Stimulated activated naive CD4-positive, alpha-beta T cell treated with Interleukin-2 at 50 U/mL for 16 hours (primary cell): Measurements from ENCODE around the gene ARL15.

Experiments
- DNase-seq: peaks from one replicate; lab custom pipeline; 2025; lab: John Stamatoyannopoulos, UW

The ARL15 gene

GRCh38 chr5:54313311-54314270 lies 3.2 kb upstream of the ARL15 start:
- no peak for DNase-seq

DNA sequence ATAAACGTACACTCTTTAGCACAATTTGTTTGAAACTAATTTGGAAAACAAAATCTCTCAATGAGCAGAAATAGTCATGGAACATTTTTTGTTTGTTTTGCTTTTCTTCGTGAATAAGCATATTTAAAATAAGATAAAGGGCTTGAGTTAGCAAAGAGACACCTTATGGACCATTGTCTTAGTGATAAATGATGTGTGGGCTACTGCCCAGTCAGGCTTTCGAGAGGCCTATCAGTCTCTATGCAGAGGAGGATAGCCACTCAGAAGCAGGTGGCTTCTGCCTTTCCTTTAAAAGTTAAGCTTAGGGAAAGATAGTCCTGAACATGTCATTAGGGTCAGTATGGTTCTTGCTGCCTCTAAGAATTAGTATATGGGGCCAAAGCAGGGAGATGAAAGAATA lies 2.1 kb upstream of the ARL15 start:
- no peak for DNase-seq

DNA sequence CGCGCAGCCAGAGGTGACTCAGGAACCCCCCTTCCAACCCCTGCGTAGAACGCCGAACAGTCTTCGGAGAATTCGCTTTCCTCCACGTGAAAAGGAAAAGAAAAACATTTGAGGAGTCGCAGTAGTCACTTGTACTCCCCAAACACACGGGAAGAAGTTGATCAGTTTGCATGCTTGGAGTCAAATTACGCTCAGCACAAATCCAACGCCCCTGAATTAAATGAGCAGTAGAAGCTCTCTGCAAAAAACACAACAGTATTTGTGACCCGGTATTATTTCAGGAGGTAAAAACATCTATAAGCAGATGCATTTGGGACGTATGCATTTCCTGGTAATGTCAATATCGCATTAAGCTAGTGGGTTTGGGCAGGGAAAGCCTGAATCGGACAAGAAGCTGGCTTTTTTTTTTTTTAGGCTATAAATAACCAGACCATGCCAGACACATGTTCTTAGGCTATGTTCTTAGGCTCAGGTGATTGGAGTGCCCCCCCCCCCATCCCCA lies 854 bp upstream of the ARL15 start:
- DNase-seq: no peak

GRCh38 chr5:54309691-54310432 lies 511 bp downstream of the ARL15 start:
- peak; percentile 41 for DNase-seq

- no peak for DNase-seq
These were observed 1.1 kb downstream of the ARL15 start for GRCh38 chr5:54309276-54309675.

DNA sequence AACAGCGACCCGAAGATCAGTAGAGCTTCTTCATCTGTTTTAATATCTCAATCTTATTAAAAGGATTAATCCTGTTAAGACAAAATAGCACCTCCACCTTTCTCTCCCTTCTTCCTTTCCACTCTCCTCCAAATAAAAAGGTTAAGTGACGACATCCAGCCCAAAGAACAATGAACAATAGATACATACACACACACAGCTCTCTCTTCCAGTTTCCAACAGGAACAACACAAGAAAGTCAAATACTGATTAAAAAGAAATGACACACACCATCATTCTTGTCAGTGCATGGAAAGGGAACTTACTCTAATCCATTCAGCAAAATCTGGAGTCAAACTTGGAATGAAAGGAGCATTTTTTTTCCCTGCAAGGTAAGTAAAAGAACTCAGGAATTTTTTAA lies 2.8 kb downstream of the ARL15 start:
- DNase-seq: no peak

DNA sequence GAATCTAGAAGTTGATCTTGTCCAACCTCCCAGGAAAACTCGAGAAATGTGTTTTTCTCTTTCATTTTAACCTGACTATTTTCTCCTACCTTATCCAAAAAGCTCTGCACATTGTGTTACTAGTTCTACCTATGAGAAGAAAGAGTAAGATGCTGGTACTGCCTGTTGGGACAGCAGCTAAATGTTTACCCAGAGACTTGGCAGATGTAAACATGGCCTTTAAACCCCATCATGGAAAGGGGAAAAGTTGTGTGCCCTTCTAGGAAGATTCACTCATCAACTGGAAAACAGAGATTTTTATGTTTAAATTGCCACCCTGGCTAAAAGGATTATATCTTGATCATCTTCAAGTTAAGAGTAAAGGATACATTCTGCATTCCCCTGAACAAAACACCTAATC lies 3.5 kb downstream of the ARL15 start:
- no peak for DNase-seq

GRCh38 chr5:54305737-54306136 lies 4.6 kb downstream of the ARL15 start:
- DNase-seq: no peak

- DNase-seq: no peak
These were observed 6.3 kb downstream of the ARL15 start for GRCh38 chr5:54304040-54304439.

- no peak for DNase-seq
These were observed 8.1 kb downstream of the ARL15 start for GRCh38 chr5:54302267-54302687.

DNA sequence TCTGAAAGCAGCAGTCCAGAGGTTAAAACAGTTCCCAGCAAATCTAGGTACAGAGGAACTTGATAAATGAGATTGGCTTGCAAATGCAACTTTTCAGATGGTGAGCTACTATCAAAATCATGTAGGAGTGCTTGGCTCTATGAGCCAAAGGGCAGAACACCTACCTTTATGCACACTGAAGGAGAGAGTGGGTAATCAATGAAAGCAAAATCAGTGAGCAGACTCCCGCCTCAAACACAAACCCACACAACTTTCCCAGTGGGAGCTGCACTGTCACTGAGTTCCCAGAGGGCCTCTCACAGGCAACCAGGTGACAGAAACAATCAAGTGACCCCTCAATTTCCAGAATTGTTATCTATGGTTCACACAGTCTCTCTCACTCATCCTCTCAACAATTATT lies 8.5 kb downstream of the ARL15 start:
- DNase-seq: no peak

DNA sequence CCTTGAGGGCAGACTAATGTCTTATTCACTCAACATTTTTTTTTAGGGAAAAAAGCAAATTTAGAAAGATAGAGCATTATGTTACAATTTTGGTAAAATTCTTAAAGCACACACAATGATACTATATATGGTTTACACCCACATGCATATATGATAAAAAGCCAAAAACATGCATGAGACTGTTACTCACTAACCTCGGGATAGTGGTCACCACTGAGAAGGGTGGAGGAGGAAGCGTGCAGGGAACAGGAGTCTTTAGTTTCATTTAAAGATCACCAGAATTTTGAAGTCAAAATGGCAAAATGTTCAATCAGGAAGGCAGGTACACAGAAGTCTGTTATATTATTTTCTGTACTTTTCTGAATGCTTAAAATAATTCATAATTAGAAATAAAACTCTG lies 9.2 kb downstream of the ARL15 start:
- DNase-seq: no peak

- no peak for DNase-seq
These were observed 11.4 kb downstream of the ARL15 start for GRCh38 chr5:54298947-54299346.

DNA sequence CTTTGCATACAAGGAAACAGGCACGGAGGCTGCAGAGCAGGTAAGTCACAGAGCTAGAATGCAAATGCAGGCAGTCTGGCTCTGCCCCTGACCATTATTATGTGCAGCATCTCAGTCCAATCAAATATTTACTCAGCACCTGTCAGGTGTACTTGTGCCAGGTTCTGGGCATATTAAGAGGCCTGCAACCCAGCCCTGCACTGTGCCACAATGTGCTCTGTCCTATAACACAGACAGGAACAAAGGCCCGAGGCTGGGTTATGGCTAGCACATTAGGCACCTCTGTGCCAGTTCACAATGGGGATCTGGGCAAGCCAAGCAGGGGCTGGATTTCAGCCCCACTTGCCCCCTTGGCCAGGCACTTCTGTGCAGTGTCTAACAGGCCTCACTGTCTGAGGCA lies 14.0 kb downstream of the ARL15 start:
- no peak for DNase-seq

DNA sequence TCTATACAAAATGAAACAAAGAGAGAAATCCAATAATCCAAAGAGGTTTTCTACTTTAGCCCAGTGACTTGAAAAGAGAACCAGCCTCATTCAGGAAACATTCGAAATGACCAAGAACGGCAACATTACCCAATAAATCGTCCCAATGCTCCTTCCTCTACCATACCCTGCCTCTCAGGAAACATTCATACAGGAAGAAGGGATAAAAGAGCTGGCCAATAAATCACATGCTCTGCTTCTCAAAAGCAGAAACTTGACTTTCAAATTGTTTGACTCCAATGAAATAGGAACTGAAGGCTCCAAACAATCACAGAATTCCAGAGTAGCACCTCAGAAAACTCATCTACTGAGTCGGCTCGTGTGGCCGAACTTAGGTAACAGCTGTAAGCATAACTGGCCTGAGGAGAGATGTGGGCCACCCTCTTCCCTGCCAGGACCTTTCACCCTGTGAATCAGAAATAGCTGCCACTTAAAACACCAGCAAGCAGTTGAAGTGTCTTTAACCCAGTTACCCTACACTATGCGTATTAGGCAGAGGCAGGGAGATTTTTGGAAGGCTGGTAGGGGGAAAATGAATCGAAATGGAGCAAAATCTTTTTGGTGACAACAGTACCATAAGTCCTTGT lies 14.6 kb downstream of the ARL15 start:
- no peak for DNase-seq

GRCh38 chr5:54294097-54294667 lies 16.2 kb downstream of the ARL15 start:
- DNase-seq: no peak

- no peak for DNase-seq
These were observed 17.5 kb downstream of the ARL15 start for GRCh38 chr5:54292866-54293265.

GRCh38 chr5:54291498-54291897 lies 18.9 kb downstream of the ARL15 start:
- no peak for DNase-seq

GRCh38 chr5:54289769-54290168 lies 20.6 kb downstream of the ARL15 start:
- DNase-seq: no peak

DNA sequence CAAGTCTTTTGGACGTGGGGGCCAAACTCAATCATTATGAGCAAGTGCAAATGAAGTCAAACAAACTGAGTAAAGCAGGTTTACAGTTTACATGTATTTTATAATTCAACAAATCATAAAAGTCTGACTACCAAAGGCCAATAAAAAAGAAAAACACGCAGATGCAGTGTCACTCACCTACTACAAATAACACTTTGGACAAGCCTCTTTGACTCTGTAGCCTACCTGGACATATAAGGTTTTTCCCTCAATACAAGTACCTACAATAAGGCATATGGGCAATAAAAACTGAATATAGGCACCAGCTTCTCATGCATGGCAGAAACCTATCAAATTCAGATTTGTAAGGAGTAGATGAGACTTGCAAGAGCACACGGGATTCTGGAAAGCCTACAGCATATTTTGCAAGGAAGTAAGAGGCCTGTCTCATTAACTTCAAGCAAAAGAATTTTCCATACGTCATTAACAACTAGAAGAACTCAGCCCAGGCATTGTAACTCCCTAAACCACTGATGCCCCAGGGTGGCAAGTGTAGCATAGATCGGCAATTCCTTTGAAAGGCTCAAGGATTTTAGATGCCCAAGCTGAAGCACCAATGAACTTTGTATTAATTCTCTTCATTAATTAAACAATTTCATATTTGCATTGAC lies 21.7 kb downstream of the ARL15 start:
- DNase-seq: no peak

DNA sequence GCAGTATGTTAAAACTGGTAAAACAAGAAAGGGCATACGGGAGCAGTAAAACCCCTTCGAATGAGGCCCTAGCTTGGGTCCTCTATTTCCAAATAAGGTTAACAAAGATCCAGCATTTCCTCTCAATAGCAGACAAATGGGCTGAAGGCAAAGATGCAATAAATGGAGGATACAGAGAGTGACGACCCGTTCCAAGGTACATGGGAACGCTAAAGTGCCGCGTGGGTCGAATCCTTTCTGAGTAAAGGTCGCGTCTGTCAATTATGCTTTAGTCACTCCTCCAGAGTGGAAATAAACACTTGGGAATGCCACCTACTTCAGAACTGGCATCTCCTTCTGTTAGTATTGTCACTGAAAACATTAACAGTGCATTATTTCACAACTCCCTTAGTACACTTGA lies 24.7 kb downstream of the ARL15 start:
- DNase-seq: no peak

DNA sequence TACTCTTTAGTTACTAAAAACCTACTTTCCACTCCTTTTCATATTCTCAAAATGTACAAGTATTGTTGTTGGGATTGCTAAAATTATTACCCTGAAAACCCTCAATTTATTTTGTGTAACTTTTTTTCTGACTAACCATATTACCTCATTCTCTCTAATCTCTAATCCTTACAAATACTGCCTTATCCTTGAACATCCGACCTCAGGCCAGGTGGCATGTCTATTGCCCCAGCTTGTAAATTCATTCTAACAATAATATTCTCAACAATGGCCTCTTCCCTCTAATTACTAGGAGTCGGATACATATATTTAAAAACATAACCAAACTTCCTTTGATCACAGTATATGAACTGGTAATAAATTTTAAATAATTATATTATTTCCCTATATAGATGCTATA lies 25.8 kb downstream of the ARL15 start:
- DNase-seq: no peak
